IMR-90 (cell line): ENCODE results near the gene ZNF783.

Experiments used
- CTCF ChIP-seq: conservative IDR thresholded peaks from 2 replicates; pipeline ENCODE4 v1.5.1; 2012; ENCODE audit warnings: mild to moderate bottlenecking, low read depth, low read length, improper control_type of control experiment
- POLR2A ChIP-seq: IDR thresholded peaks from 2 replicates; pipeline ENCODE4 v1.6.1; 2012; ENCODE audit warnings: mild to moderate bottlenecking, low read depth, low read length
- RAD21 ChIP-seq: IDR thresholded peaks from 2 replicates; pipeline ENCODE4 v1.6.1; 2012; ENCODE audit warnings: low read length, improper control_type of control experiment
- USF2 ChIP-seq: fragments of 150-350 bp; IDR thresholded peaks from 2 replicates; pipeline ENCODE4 v1.6.1; 2017; ENCODE audit warnings: mild to moderate bottlenecking, antibody characterized with exemption, low read length, low read depth

- no peak for TF ChIP-seq CTCF
- no peak for TF ChIP-seq USF2
- TF ChIP-seq RAD21: no peak
- TF ChIP-seq POLR2A: no peak
These were observed 24.5 kb upstream of the ZNF783 start for GRCh38 chr7:149237502-149237901.
